ENCODE results near the gene INPPL1.

Gene INPPL1

DNA sequence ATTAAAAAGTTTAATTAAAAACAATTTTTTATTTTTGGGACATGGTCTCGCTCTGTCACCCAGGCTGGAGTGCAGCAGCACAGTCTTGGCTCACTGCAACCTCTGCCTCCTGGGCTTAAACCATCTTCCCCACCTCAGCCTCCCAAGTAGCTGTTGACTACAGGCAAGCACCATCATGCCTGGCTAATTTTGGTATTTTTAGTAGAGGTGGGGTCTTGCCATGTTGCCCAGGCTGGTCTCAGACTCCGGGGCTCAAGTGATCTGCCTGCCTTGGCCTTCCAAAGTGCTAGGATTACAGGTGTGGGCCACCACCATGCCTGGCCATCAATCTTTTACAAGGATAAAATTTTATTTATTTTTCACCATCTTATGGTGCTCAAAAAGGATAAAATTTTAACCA lies 62.7 kb downstream of the INPPL1 start:
- no peak for DNase-seq (ENCODE audit: low read depth)
